ENCODE results near the gene LRMDA. TPM values are rescaled to one million over a fixed set of nuclear protein-coding genes. Genes with fewer than 3 reads are reported as not detected.

The LRMDA gene
- total RNA-seq, 4 donors from 2014 or later, result 2.2 to 7.8 (median 4.5) TPM

- in situ Hi-C loops (cut with MboI; ENCODE audit: low pct_ligation_motif_present in 1 of 4, low pct_unique_long_range_greater_than_20kb in 1 of 4, low sequenced_read_pairs in 3 of 4) (no loop called here), intact Hi-C loops (cut with DNase I; ENCODE audit: low total_unique reads) (no loop called here)
- WGBS, 2 donors (ENCODE audit: low coverage in 1 of 2), result 80 to 82% methylated on average over 1 to 2 of the region's 2 CpGs
- H3K27ac ChIP-seq, result no peak overlapping the region
- DNase-seq, result no peak
- peaks cover 0 to 4% (median 0%) of the 10 kb centered on the region in 4 donors for H3K4me1 ChIP-seq
- TF ChIP-seq POLR2A (IDR thresholded peaks at IDR 0.05) (no peak), POLR2AphosphoS5 (IDR thresholded peaks at IDR 0.05) (peak in 1 of 3 donors; percentile 4)
- H3K27me3 ChIP-seq, result no peaks in the 10 kb centered on the region
- no peak overlapping the region for H3K4me3 ChIP-seq
- H3K36me3 ChIP-seq, result no peaks in the 10 kb centered on the region
- no peaks in the 10 kb centered on the region for H3K9me3 ChIP-seq
Measured at GRCh38 chr10:76112826-76113150, 681.4 kb downstream of the LRMDA start.

DNA sequence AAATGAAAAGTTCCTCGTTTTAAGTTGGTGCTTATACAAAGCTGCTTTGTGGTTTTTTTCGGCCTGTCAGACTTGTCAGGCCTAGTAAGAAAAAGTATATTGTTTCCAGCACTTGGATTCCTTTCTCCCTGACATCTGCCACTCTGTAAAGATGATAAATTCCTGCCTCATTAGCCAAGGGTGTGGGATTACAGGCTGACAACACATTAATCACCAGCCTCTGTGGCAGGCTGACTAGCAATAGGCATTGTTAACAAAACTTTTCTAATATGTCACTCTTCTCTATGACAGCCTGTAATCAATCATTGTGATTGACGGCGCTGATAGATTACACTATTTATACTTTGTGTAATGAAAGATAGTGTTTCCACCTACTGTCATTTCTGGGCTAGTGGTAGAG is 682.5 kb downstream of the LRMDA start:
- 53 to 70% methylated on average over 3 to 4 of the region's 4 CpGs for WGBS, 2 donors (ENCODE audit: low coverage in 1 of 2)
- no peaks in the 10 kb centered on the region for H3K9me3 ChIP-seq
- peaks cover 0 to 4% (median 0%) of the 10 kb centered on the region in 4 donors for H3K4me1 ChIP-seq
- H3K4me3 ChIP-seq, result no peak overlapping the region
- H3K36me3 ChIP-seq, result no peaks in the 10 kb centered on the region
- TF ChIP-seq POLR2A (IDR thresholded peaks at IDR 0.05) (no peak), POLR2AphosphoS5 (IDR thresholded peaks at IDR 0.05) (no peak), EP300 (IDR thresholded peaks at IDR 0.05; ENCODE audit: low read depth) (no peak)
- TF ChIP-seq, protein P1, sequence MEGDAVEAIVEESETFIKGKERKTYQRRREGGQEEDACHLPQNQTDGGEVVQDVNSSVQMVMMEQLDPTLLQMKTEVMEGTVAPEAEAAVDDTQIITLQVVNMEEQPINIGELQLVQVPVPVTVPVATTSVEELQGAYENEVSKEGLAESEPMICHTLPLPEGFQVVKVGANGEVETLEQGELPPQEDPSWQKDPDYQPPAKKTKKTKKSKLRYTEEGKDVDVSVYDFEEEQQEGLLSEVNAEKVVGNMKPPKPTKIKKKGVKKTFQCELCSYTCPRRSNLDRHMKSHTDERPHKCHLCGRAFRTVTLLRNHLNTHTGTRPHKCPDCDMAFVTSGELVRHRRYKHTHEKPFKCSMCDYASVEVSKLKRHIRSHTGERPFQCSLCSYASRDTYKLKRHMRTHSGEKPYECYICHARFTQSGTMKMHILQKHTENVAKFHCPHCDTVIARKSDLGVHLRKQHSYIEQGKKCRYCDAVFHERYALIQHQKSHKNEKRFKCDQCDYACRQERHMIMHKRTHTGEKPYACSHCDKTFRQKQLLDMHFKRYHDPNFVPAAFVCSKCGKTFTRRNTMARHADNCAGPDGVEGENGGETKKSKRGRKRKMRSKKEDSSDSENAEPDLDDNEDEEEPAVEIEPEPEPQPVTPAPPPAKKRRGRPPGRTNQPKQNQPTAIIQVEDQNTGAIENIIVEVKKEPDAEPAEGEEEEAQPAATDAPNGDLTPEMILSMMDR (IDR thresholded peaks at IDR 0.05), result no peak
- intact Hi-C loops (cut with DNase I; ENCODE audit: low total_unique reads) (no loop called here), in situ Hi-C loops (cut with MboI; ENCODE audit: low pct_ligation_motif_present in 1 of 4, low pct_unique_long_range_greater_than_20kb in 1 of 4, low sequenced_read_pairs in 3 of 4) (no loop called here)
- H3K27ac ChIP-seq, result no peak overlapping the region
- H3K27me3 ChIP-seq, result no peaks in the 10 kb centered on the region
- DNase-seq, result no peak

DNA sequence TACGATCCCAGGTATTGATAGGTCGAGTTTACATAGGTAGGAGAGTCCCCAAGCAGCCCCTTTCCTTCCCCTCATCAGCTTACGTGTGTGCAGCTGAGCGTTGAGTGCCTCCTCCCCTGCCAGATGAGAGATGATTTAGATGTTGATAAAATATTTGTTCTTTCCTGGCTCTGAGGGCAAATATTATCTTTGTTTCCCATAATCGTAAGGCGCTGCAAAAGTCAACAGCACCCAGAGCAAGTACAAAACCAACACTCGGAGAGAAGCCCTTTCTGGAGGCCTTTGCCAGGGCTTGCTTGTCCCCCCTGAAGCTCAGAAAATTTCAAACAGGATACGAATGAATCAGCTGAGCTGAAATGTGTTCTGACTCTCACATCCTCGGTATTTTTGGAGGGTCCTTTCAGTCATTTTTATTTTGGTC is 683.2 kb downstream of the LRMDA start:
- Histone ChIP-seq H3K27me3 (no peaks in the 10 kb centered on the region), H3K36me3 (no peaks in the 10 kb centered on the region), H3K9me3 (no peaks in the 10 kb centered on the region), H3K4me1 (peaks cover 0 to 4% (median 0%) of the 10 kb centered on the region in 4 donors), H3K27ac (no peak overlapping the region), H3K4me3 (no peak overlapping the region)
- DNase-seq, result no peak
- in situ Hi-C loops (cut with MboI; ENCODE audit: low pct_ligation_motif_present in 1 of 4, low pct_unique_long_range_greater_than_20kb in 1 of 4, low sequenced_read_pairs in 3 of 4), result no loop called here
- TF ChIP-seq, protein P1 (IDR thresholded peaks at IDR 0.05), result no peak
- no peak for TF ChIP-seq POLR2A (IDR thresholded peaks at IDR 0.05)
- TF ChIP-seq POLR2AphosphoS5 (IDR thresholded peaks at IDR 0.05), result no peak
- TF ChIP-seq EP300 (IDR thresholded peaks at IDR 0.05; ENCODE audit: low read depth), result no peak
- intact Hi-C loops (cut with DNase I; ENCODE audit: low total_unique reads), result no loop called here
- 55 to 65% methylated on average over 8 to 9 of the region's 9 CpGs for WGBS, 2 donors (ENCODE audit: low coverage in 1 of 2)

DNA sequence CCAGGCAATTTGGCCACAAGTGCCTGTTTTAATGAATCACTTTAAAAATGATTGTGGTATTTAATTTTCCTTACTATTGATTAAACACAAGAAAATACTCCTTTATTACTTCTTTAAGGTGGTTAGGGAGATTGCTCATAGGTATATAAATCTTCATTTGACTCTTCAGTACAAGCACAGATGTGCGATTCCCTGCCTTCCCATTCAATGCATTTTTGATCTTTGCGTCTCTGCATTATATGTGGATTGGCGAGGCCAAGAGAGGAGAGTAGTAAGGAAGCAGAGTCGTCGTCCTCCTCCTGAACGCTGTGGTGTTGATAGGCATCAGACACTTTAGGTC is 683.7 kb downstream of the LRMDA start:
- intact Hi-C loops (cut with DNase I; ENCODE audit: low total_unique reads) (no loop called here), in situ Hi-C loops (cut with MboI; ENCODE audit: low pct_ligation_motif_present in 1 of 4, low pct_unique_long_range_greater_than_20kb in 1 of 4, low sequenced_read_pairs in 3 of 4) (no loop called here)
- no peaks in the 10 kb centered on the region for H3K27me3 ChIP-seq
- 79 to 85% methylated on average over 6 of the region's 6 CpGs for WGBS, 2 donors (ENCODE audit: low coverage in 1 of 2)
- no peak overlapping the region for H3K27ac ChIP-seq
- peaks cover 0 to 4% (median 0%) of the 10 kb centered on the region in 4 donors for H3K4me1 ChIP-seq
- no peak for DNase-seq
- no peaks in the 10 kb centered on the region for H3K9me3 ChIP-seq
- no peak overlapping the region for H3K4me3 ChIP-seq
- no peaks in the 10 kb centered on the region for H3K36me3 ChIP-seq
- TF ChIP-seq POLR2A (IDR thresholded peaks at IDR 0.05), result no peak
- no peak for TF ChIP-seq EP300 (IDR thresholded peaks at IDR 0.05; ENCODE audit: low read depth)
- TF ChIP-seq POLR2AphosphoS5 (IDR thresholded peaks at IDR 0.05), result no peak

- Histone ChIP-seq H3K27ac (no peak overlapping the region), H3K9me3 (no peaks in the 10 kb centered on the region), H3K36me3 (no peaks in the 10 kb centered on the region), H3K4me3 (no peak overlapping the region), H3K4me1 (peaks cover 0 to 4% (median 0%) of the 10 kb centered on the region in 4 donors), H3K27me3 (no peaks in the 10 kb centered on the region)
- no peak for DNase-seq
- intact Hi-C loops (cut with DNase I; ENCODE audit: low total_unique reads) (no loop called here), in situ Hi-C loops (cut with MboI; ENCODE audit: low pct_ligation_motif_present in 1 of 4, low pct_unique_long_range_greater_than_20kb in 1 of 4, low sequenced_read_pairs in 3 of 4) (no loop called here)
- WGBS, 2 donors (ENCODE audit: low coverage in 1 of 2), result 88 to 93% methylated on average over 3 to 11 of the region's 11 CpGs
- TF ChIP-seq, protein P1 (IDR thresholded peaks at IDR 0.05), result no peak
- no peak for TF ChIP-seq POLR2AphosphoS5 (IDR thresholded peaks at IDR 0.05)
- TF ChIP-seq EP300 (IDR thresholded peaks at IDR 0.05; ENCODE audit: low read depth), result no peak
- no peak for TF ChIP-seq POLR2A (IDR thresholded peaks at IDR 0.05)
Measured at GRCh38 chr10:76115471-76116155, 684.2 kb downstream of the LRMDA start.

Data from transverse colon (tissue), 4 donors.